Tibial nerve (tissue), 4 donors: ENCODE data around the gene ISCA2. TPM values are rescaled to one million over a fixed set of nuclear protein-coding genes. Genes with fewer than 3 reads are reported as not detected.
A peak's percentile ranks its signal among the peaks of the same experiment; 100 is the strongest.

ENCODE experiments used
- DNase-seq, 2 donors: peaks; one replicate each; pipeline ENCODE4 v3.0.0-alpha.2; 2019; ENCODE audit warnings: low spot score in 2 of 2
- H3K27ac ChIP-seq, 4 donors: fragments of 200-600 bp; sonication (generic) in 3 of 4; one replicate each; pipeline ENCODE4 v1.5.1; 2017 to 2019; ENCODE audit warnings: mild to moderate bottlenecking in 1 of 4
- H3K27me3 ChIP-seq, 2 donors: fragments of 200-600 bp; sonication (generic) in 1 of 2; one replicate each; pipeline versions ENCODE4 v1.5.1 to v1.6.0; 2017 to 2019
- H3K36me3 ChIP-seq, 3 donors: fragments of 200-600 bp; sonication (generic); one replicate each; pipeline ENCODE4 v1.5.1; 2018 to 2019
- H3K4me1 ChIP-seq, 4 donors: fragments of 200-600 bp; sonication (generic) in 3 of 4; one replicate each; pipeline ENCODE4 v1.5.1; 2017 to 2019
- H3K4me3 ChIP-seq, 4 donors: fragments of 200-600 bp; sonication (generic) in 3 of 4; one replicate each; pipeline ENCODE4 v1.5.1; 2017 to 2019; ENCODE audit warnings: mild to moderate bottlenecking in 1 of 4, moderate library complexity in 1 of 4
- H3K9me3 ChIP-seq, 4 donors: fragments of 200-600 bp; sonication (generic) in 3 of 4; one replicate each; pipeline ENCODE4 v1.5.1; 2017 to 2019
- EP300 ChIP-seq, 2 donors: sonication (generic); formaldehyde crosslinking; IDR thresholded peaks; one replicate each; pipeline ENCODE4 v1.6.1; 2017; ENCODE audit warnings: antibody characterized with exemption in 2 of 2, mild to moderate bottlenecking in 1 of 2
- POLR2A ChIP-seq, 2 donors: fragments of 450-650 bp; IDR thresholded peaks; one replicate each; pipeline ENCODE4 v1.6.1; 2017; ENCODE audit warnings: antibody characterized with exemption in 2 of 2, mild to moderate bottlenecking in 2 of 2, moderate library complexity in 2 of 2
- WGBS, 2 donors: methylation state at CpG; one replicate each; pipeline ENCODE4 v1.1.5; 2018; 5-methylcytosine and 5-hydroxymethylcytosine counted together
- total RNA-seq, 4 donors: library from RNA; depleted of rRNA; stranded (reverse); fragments of >200 nt; gene quantifications; one replicate each; pipeline ENCODE4 v1.1.0, GENCODE V29; 2016
- TF ChIP-seq, protein P1 (sequence below), 5 experiments: fragments of 200-600 bp in 3 of 5; fragments of 450-650 bp in 2 of 5; sonication (generic) in 3 of 5; IDR thresholded peaks; one replicate each; pipeline ENCODE4 v1.5.1; 2016 to 2019; ENCODE audit warnings: antibody characterized with exemption in 5 of 5, mild to moderate bottlenecking in 3 of 5, moderate library complexity in 2 of 5

The ISCA2 gene
- total RNA-seq, 4 donors from 2014 or later = 7.3 to 14.9 (median 12.4) TPM

GRCh38 chr14:74514471-74514941 is 20.9 kb downstream of the ISCA2 start:
- Histone ChIP-seq H3K36me3 (peaks cover 0 to 6% (median 0%) of the 10 kb centered on the region in 3 donors), H3K27me3 (no peaks in the 10 kb centered on the region), H3K4me1 (peaks cover 0 to 62% (median 11%) of the 10 kb centered on the region in 4 donors), H3K4me3 (no peak overlapping the region), H3K27ac (peak overlapping the region; percentile 29 to 77 (median 55)), H3K9me3 (no peaks in the 10 kb centered on the region)
- peak in 1 of 2 donors; percentile 43 for DNase-seq
- no peak for TF ChIP-seq EP300 (IDR thresholded peaks at IDR 0.05)
- TF ChIP-seq, protein P1, sequence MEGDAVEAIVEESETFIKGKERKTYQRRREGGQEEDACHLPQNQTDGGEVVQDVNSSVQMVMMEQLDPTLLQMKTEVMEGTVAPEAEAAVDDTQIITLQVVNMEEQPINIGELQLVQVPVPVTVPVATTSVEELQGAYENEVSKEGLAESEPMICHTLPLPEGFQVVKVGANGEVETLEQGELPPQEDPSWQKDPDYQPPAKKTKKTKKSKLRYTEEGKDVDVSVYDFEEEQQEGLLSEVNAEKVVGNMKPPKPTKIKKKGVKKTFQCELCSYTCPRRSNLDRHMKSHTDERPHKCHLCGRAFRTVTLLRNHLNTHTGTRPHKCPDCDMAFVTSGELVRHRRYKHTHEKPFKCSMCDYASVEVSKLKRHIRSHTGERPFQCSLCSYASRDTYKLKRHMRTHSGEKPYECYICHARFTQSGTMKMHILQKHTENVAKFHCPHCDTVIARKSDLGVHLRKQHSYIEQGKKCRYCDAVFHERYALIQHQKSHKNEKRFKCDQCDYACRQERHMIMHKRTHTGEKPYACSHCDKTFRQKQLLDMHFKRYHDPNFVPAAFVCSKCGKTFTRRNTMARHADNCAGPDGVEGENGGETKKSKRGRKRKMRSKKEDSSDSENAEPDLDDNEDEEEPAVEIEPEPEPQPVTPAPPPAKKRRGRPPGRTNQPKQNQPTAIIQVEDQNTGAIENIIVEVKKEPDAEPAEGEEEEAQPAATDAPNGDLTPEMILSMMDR (IDR thresholded peaks at IDR 0.05) = no peak
- no peak for TF ChIP-seq POLR2A (IDR thresholded peaks at IDR 0.05)
- WGBS, 2 donors = 45 to 67% methylated on average over 12 to 13 of the region's 13 CpGs

DNA sequence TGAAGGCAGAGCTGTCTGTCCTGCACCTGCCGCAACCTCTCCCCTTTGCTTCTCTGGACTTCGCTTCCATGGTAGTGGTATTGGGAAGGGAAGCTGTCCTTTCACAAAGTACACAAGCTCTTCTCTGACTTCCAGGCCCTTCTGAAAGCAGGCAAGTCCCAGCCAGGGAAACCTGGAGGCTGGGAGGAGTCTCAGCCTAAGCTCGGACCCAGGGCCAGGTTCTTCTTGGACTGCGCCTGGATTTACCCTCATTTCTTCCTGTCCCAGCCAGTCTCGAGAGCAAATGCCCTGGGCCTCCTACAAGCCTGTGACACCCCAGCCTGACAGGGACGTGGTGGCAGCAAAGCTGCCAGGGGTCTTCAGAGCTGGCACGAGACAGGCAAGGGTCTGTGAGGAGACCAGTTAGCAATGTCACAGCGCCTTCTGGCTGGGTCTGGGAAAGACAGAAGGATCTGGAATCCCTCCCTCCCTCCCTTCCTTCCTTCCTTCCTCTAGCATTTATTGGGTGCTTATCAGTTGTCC is 22.4 kb downstream of the ISCA2 start:
- Histone ChIP-seq H3K9me3 (no peaks in the 10 kb centered on the region), H3K27me3 (no peaks in the 10 kb centered on the region), H3K4me1 (peaks cover 0 to 47% (median 5%) of the 10 kb centered on the region in 4 donors), H3K27ac (peak overlapping the region in 2 of 4 donors; percentile 17 to 77), H3K36me3 (peaks cover 0 to 11% (median 0%) of the 10 kb centered on the region in 3 donors), H3K4me3 (no peak overlapping the region)
- no peak for TF ChIP-seq EP300 (IDR thresholded peaks at IDR 0.05)
- TF ChIP-seq POLR2A (IDR thresholded peaks at IDR 0.05) = no peak
- TF ChIP-seq, protein P1 (IDR thresholded peaks at IDR 0.05) = no peak
- 85 to 88% methylated on average over 7 to 8 of the region's 8 CpGs for whole genome bisulfite sequencing, 2 donors
- no peak for DNase-seq

GRCh38 chr14:74516451-74517160 is 23.0 kb downstream of the ISCA2 start:
- H3K36me3 ChIP-seq = peaks cover 0 to 18% (median 0%) of the 10 kb centered on the region in 3 donors
- H3K27me3 ChIP-seq = no peaks in the 10 kb centered on the region
- peak overlapping the region in 1 of 4 donors; percentile 77 for H3K27ac ChIP-seq
- TF ChIP-seq, protein P1 (IDR thresholded peaks at IDR 0.05) = no peak
- TF ChIP-seq POLR2A (IDR thresholded peaks at IDR 0.05) (no peak), EP300 (IDR thresholded peaks at IDR 0.05) (no peak)
- H3K4me1 ChIP-seq = peaks cover 0 to 41% (median 2%) of the 10 kb centered on the region in 4 donors
- H3K9me3 ChIP-seq = no peaks in the 10 kb centered on the region
- H3K4me3 ChIP-seq = no peak overlapping the region
- no peak for DNase-seq
- WGBS, 2 donors = 61 to 71% methylated on average over 11 to 12 of the region's 12 CpGs

GRCh38 chr14:74517731-74518130 is 24.2 kb downstream of the ISCA2 start:
- Histone ChIP-seq H3K4me3 (no peak overlapping the region), H3K27me3 (no peaks in the 10 kb centered on the region), H3K27ac (no peak overlapping the region), H3K36me3 (peaks cover 0 to 29% (median 0%) of the 10 kb centered on the region in 3 donors), H3K9me3 (no peaks in the 10 kb centered on the region), H3K4me1 (peaks cover 0 to 30% (median 0%) of the 10 kb centered on the region in 4 donors)
- TF ChIP-seq, protein P1 (IDR thresholded peaks at IDR 0.05) = no peak
- TF ChIP-seq EP300 (IDR thresholded peaks at IDR 0.05) = no peak
- TF ChIP-seq POLR2A (IDR thresholded peaks at IDR 0.05) = no peak
- no peak for DNase-seq
- 77 to 80% methylated on average over 4 of the region's 4 CpGs for WGBS, 2 donors

- no peak overlapping the region for H3K27ac ChIP-seq
- TF ChIP-seq, protein P1 (IDR thresholded peaks at IDR 0.05) = no peak
- TF ChIP-seq EP300 (IDR thresholded peaks at IDR 0.05) (no peak), POLR2A (IDR thresholded peaks at IDR 0.05) (no peak)
- no peaks in the 10 kb centered on the region for H3K9me3 ChIP-seq
- DNase-seq = no peak
- peaks cover 0 to 33% (median 0%) of the 10 kb centered on the region in 3 donors for H3K36me3 ChIP-seq
- peaks cover 0 to 26% (median 0%) of the 10 kb centered on the region in 4 donors for H3K4me1 ChIP-seq
- 80 to 81% methylated on average over 6 of the region's 6 CpGs for WGBS, 2 donors
- H3K27me3 ChIP-seq = no peaks in the 10 kb centered on the region
- no peak overlapping the region for H3K4me3 ChIP-seq
These were observed 24.7 kb downstream of the ISCA2 start for GRCh38 chr14:74518221-74518620.
